ENCODE data around the gene AIRE.
"Not testable (repeated sequence)": the region's sequence is repeated elsewhere in the genome, so short reads cannot be mapped to it uniquely, and the experiment has no call there.

Gene AIRE

GRCh38 chr21:44291078-44291935 lies 5.6 kb downstream of the AIRE start:
- no peak for DNase-seq (ENCODE audit: low read depth in 1 of 2, low spot score in 1 of 2)

DNA sequence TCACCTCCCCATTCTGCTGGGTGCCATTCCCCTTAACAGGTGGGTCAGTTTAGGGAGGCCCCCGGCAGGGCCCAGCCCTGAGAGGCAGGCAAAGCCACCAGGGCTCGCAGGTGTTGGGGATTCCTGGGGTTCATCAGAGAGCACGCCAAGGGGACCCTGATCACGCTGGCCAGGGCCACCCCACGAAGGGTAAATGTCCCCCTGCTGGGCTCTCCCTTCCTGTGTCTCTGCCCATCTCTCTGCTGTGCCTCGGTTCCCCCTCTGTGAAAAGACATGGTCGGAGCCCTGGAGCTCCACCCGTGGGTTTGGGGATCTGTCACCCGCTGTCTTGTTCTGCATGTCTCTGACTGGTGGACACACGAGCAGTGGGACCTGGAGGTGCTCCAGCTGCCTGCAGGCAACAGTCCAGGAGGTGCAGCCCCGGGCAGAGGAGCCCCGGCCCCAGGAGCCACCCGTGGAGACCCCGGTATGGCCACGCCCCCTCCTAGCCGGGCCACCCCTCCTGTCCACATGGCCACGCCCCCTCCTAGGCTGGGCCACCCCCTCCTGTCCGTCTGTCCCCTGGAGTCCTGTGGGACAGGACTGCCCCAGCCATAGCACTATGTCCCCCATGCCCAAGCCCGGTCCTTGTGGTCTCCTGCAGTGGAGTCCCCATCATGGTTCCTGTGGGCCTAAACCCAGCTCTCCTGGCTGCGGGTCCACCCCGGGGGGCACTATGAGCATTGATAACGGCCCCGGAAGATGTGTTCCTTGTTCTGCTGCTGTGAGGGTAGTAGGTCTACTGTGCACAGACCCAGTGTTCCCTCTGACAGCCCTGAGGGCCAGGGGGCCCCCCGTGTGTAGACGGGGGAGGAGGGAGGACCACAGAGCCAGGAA lies 6.5 kb downstream of the AIRE start:
- no peak for DNase-seq (ENCODE audit: low read depth in 1 of 2, low spot score in 1 of 2)

- DNase-seq (ENCODE audit: low read depth in 1 of 2, low spot score in 1 of 2) = no peak
Observed at GRCh38 chr21:44292812-44293195, 7.1 kb downstream of the AIRE start.

DNA sequence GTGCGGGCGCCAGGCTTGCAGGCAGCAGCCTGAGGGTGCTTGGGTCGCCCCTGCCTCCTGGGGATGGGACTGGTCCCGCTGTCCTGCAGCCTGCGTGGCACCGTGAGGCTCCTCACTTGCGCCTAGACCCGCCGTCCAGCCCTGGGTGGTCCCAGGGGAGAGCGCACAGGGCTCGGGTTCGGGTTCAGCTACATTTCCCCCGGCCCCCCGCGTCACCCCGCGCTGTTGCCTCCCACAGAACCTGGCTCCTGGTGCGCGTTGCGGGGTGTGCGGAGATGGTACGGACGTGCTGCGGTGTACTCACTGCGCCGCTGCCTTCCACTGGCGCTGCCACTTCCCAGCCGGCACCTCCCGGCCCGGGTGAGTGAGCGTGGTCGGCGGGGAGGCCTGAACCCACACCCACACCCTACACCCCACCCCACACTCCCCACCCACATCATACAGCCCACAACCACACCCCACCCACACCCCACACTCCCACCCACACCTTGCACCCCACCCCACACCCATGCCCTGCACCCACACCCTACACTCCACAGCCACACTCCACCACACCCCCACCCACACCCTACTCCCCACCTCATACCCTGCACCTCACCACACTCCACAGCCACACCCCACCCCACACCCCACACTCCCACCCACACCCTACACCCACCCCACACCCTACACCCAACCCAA lies 8.0 kb downstream of the AIRE start:
- DNase-seq (ENCODE audit: low read depth in 1 of 2, low spot score in 1 of 2) = no peak

- DNase-seq (ENCODE audit: low read depth in 1 of 2, low spot score in 1 of 2) = no peak
Observed at GRCh38 chr21:44294391-44295162, 8.9 kb downstream of the AIRE start.

DNA sequence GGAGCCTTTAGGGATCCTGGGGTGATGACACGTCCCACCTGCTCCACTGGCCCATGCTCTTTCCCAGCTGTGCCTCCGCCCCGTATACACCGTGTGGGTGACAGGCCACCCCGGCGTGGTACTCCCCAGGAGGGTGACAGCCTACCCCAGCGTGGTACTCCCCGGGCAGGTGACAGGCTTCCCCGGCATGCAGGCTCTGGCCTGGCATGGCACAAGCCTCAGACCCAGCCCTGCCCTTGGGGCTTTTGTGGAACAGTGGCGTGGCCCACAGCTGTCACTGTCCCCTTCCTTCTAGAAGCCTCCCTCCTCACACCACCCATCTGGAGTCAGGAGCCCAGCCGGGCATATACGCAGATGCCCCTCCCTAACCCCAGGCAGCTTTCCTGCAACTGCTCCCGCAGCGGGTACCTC lies 9.5 kb downstream of the AIRE start:
- no peak for DNase-seq (ENCODE audit: low read depth in 1 of 2, low spot score in 1 of 2)

DNA sequence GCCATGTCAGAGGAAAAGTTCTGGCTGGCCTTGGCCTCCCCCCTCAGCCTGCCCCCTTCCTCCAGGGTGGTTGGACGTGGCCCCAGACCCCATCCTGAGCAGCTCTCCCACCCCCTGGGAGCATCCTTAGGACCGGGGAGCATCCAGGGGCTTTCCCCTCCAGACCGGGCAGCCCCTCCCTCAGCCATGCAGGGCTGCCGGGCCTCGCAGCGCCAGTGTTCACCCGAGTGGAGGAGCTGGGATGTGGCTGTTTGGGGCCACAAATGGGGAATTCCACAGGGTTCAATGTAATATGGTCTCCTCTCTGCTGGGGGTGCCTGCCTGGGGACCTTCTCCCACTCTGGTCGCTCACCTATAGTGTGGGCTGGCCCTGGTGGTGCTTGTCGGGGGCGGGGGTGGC lies 10.0 kb downstream of the AIRE start:
- DNase-seq (ENCODE audit: low read depth in 1 of 2, low spot score in 1 of 2) = no peak

DNA sequence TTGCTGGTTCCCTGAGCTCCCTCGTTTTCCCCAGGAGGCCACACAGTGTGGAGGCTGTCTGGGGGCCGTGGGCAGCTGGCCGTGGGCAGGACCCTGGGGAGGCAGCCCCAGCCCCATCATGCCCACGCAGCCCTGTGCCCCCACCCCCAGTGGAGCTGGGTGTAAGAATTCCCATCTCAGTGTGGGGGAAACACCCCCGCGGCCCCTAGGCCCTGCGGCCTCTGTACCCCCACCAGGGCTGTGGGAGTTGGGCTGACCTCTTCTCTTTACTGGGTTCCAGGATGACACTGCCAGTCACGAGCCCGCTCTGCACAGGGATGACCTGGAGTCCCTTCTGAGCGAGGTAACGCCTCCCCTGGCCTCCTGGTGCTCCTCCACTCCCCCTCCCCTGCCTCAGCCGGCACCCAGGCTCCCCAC lies 10.4 kb downstream of the AIRE start:
- DNase-seq (ENCODE audit: low read depth in 1 of 2, low spot score in 1 of 2) = no peak

GRCh38 chr21:44296916-44297315 lies 11.2 kb downstream of the AIRE start:
- DNase-seq (ENCODE audit: low read depth in 1 of 2, low spot score in 1 of 2) = no peak

DNA sequence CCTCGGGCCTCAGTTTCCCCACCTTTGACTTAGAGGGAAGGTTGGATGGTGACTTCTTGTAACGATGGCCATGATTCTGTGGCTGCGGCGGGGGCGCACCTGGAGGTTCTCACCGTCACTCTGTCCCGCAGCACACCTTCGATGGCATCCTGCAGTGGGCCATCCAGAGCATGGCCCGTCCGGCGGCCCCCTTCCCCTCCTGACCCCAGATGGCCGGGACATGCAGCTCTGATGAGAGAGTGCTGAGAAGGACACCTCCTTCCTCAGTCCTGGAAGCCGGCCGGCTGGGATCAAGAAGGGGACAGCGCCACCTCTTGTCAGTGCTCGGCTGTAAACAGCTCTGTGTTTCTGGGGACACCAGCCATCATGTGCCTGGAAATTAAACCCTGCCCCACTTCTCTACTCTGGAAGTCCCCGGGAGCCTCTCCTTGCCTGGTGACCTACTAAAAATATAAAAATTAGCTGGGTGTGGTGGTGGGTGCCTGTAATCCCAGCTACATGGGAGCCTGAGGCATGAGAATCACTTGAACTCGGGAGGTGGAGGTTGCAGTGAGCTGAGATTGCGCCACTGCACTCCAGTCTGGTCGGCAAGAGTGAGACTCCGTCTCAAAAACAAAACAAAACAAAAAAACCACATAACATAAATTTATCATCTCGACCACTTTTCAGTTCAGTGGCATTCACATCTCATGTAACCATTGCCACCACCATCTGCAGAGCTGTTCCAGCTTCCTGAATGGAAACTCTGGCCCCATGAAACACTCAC lies 12.0 kb downstream of the AIRE start:
- DNase-seq (ENCODE audit: low read depth in 1 of 2, low spot score in 1 of 2) = peak; percentile 46 to 63

- no peak for DNase-seq (ENCODE audit: low read depth in 1 of 2, low spot score in 1 of 2)
Observed at GRCh38 chr21:44298301-44298700, 12.6 kb downstream of the AIRE start.

- DNase-seq (ENCODE audit: low read depth in 1 of 2, low spot score in 1 of 2) = no peak
Observed at GRCh38 chr21:44299085-44299457, 13.4 kb downstream of the AIRE start.

GRCh38 chr21:44299458-44300261 lies 14.0 kb downstream of the AIRE start, which contains the start of gene PFKL:
TSS of gene PFKL (plus strand) at chr21:44300053. CDS start at chr21:44300106, 53 bp downstream.
- DNase-seq (ENCODE audit: low read depth in 1 of 2, low spot score in 1 of 2) = peak; percentile 19 to 32

- DNase-seq (ENCODE audit: low read depth in 1 of 2, low spot score in 1 of 2) = peak in 1 of 2 donors; percentile 41
Observed at GRCh38 chr21:44300262-44300959, 14.7 kb downstream of the AIRE start.

DNA sequence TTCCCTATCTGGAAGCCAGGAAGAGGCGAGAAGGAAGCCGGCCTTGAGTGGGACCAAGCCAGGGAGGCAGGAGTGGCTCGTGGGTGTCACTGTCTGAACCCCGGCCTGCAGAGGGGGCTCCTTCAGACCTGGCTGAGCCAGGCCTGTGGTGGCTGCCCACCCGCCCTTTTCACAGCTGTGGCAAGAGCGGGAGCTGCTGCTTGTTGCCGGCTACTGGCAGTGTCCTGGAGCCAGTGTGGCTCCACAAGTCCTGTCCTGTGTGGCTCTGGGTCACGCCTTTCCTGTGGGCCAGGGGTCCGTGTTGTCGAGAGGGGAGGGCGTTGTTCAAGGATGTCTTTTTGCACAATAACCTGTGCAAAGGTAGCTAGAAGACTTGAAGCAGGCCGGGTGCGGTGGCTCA lies 15.5 kb downstream of the AIRE start:
- DNase-seq (ENCODE audit: low read depth in 1 of 2, low spot score in 1 of 2) = no peak

- no peak for DNase-seq (ENCODE audit: low read depth in 1 of 2, low spot score in 1 of 2)
Observed at GRCh38 chr21:44301961-44302406, 16.3 kb downstream of the AIRE start.

GRCh38 chr21:44302573-44303401 lies 17.1 kb downstream of the AIRE start:
- DNase-seq (ENCODE audit: low read depth in 1 of 2, low spot score in 1 of 2) = not testable (repeated sequence)

All from activated CD4-positive, alpha-beta T cell treated with anti-CD3 and anti-CD28 coated beads, Interleukin-2, amount 50 U/mL, for 24 hours (primary cell).